Hepatocyte (in vitro differentiated cells): Measurements from ENCODE around the gene SLC26A8. TPM values are rescaled to one million over a fixed set of nuclear protein-coding genes. Genes with fewer than 3 reads are reported as not detected.
"Not testable (repeated sequence)": the region's sequence is repeated elsewhere in the genome, so short reads cannot be mapped to it uniquely, and the experiment has no call there.

Experiments used
- DNase-seq: peaks from one replicate; pipeline ENCODE4 v3.0.0-alpha.2; 2016; ENCODE audit warnings: low spot score
- H2AFZ ChIP-seq: fragments of 200-600 bp; sonication (generic); 2 replicates; pipeline ENCODE4 v1.6.0; 2016; ENCODE audit warnings: antibody characterized with exemption, mild to moderate bottlenecking
- H3K27ac ChIP-seq: fragments of 200-600 bp; sonication (generic); 2 replicates; pipeline ENCODE4 v1.5.1; 2016; ENCODE audit warnings: mild to moderate bottlenecking
- H3K27me3 ChIP-seq: fragments of 200-600 bp; sonication (generic); 2 replicates; pipeline ENCODE4 v1.6.1; 2016
- H3K36me3 ChIP-seq: fragments of 200-600 bp; sonication (generic); replicated peaks from 2 replicates; pipeline ENCODE4 v1.5.1; 2016; ENCODE audit warnings: low read depth; ENCODE audit not compliant: insufficient read depth
- H3K4me1 ChIP-seq: fragments of 200-600 bp; sonication (generic); 2 replicates; pipeline ENCODE4 v1.5.1; 2016; ENCODE audit warnings: mild to moderate bottlenecking, moderate library complexity; ENCODE audit not compliant: insufficient read depth
- H3K4me2 ChIP-seq: fragments of 200-600 bp; sonication (generic); 2 replicates; pipeline ENCODE4 v1.6.0; 2016
- H3K4me3 ChIP-seq: fragments of 200-600 bp; sonication (generic); 2 replicates; pipeline ENCODE4 v1.5.1; 2016; ENCODE audit warnings: mild to moderate bottlenecking
- H3K79me2 ChIP-seq: fragments of 200-600 bp; sonication (generic); 2 replicates; pipeline ENCODE4 v1.6.0; 2017; ENCODE audit warnings: mild to moderate bottlenecking
- H3K9me2 ChIP-seq: fragments of 200-600 bp; sonication (generic); replicated peaks from 2 replicates; pipeline ENCODE4 v1.6.0; 2017; ENCODE audit warnings: mild to moderate bottlenecking; ENCODE audit not compliant: insufficient read depth
- H3K9me3 ChIP-seq: fragments of 200-600 bp; sonication (generic); 2 replicates; pipeline ENCODE4 v1.5.1; 2016; ENCODE audit warnings: low read depth, mild to moderate bottlenecking
- H4K20me1 ChIP-seq: fragments of 200-600 bp; sonication (generic); 2 replicates; pipeline ENCODE4 v1.6.0; 2016; ENCODE audit warnings: mild to moderate bottlenecking; ENCODE audit not compliant: insufficient read depth, poor library complexity, severe bottlenecking
- CTCF ChIP-seq: fragments of 200-600 bp; sonication (generic); IDR thresholded peaks from 2 replicates; pipeline ENCODE4 v1.5.1; 2016; ENCODE audit warnings: antibody characterized with exemption, mild to moderate bottlenecking; ENCODE audit not compliant: poor library complexity
- EZH2 ChIP-seq: fragments of 200-600 bp; sonication (generic); IDR thresholded peaks from 2 replicates; pipeline ENCODE4 v1.6.1; 2016; ENCODE audit warnings: antibody characterized with exemption, mild to moderate bottlenecking, borderline replicate concordance
- EZH2phosphoT487 ChIP-seq: fragments of 200-600 bp; sonication (generic); IDR thresholded peaks from one replicate; pipeline ENCODE4 v1.6.1; 2018; ENCODE audit warnings: antibody characterized with exemption, mild to moderate bottlenecking, low read depth, moderate library complexity; ENCODE audit not compliant: unreplicated experiment, severe bottlenecking
- whole genome bisulfite sequencing: methylation state at CpG from one replicate; pipeline ENCODE4 v1.1.6; 2016; ENCODE audit warnings: low lambda C conversion rate; ENCODE audit errors: missing lambda C conversion rate; 5-methylcytosine and 5-hydroxymethylcytosine counted together
- polyA plus RNA-seq: library from polyadenylated mRNA; unstranded; fragments of >200 nt; fragmentation: Nextera tagmentation; extraction: Ambion mirVana; gene quantifications from 2 replicates; pipeline ENCODE4 v1.2.1, GENCODE V29; 2016
- total RNA-seq: library from RNA; depleted of rRNA; stranded (reverse); fragments of >200 nt; gene quantifications from 2 replicates; pipeline ENCODE4 v1.2.3, GENCODE V29; 2014

The SLC26A8 gene
- total and polyA plus RNA-seq, 2 experiments from 2014 or later, result not detected

DNA sequence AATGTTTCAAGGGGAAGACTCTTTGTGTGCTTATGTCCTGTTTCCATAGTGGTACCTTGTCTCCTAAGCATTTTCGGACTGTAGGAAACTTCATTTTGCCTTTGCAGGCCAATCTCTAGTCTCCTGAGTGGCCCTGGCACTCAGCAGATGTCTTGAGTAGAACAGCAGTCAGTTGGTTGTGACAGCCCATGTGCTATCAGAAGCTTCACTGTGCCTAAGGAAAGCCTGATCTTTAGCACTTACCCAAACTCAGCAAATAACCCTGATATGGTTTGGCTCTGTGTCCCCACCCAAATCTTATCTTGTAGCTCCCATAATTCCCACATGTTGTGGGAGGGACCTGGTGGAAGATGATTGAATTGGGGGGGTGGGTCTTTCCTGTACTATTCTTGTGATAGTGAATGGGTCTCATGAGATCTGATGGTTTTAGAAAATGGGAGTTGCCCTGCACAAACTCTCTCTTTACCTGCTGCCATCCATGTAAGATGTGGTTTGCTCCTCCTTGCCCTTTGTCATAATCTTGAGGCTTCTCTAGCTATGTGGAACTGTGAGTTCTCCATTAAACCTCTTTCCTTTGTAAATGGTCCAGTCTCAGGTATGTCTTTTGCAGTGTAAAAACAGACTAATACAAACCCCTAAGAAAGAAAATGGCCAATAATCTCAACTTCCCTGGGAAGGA is 87.6 kb downstream of the SLC26A8 start:
- no peak overlapping the region for H3K4me3 ChIP-seq
- no peaks in the 10 kb centered on the region for H3K9me3 ChIP-seq
- DNase-seq, result no peak
- H3K9me2 ChIP-seq, result no peaks in the 10 kb centered on the region
- H4K20me1 ChIP-seq, result no peaks in the 10 kb centered on the region
- no peaks in the 10 kb centered on the region for H3K79me2 ChIP-seq
- H3K4me1 ChIP-seq, result no peaks in the 10 kb centered on the region
- no peaks in the 10 kb centered on the region for H3K27me3 ChIP-seq
- no peak overlapping the region for H2AFZ ChIP-seq
- 92% methylated on average over 1 of the region's 1 CpG for WGBS
- H3K27ac ChIP-seq, result no peak overlapping the region
- TF ChIP-seq EZH2phosphoT487 (no peak), EZH2 (no peak), CTCF (no peak)
- H3K36me3 ChIP-seq, result no peaks in the 10 kb centered on the region
- H3K4me2 ChIP-seq, result no peak overlapping the region

- Histone ChIP-seq H3K27ac (no peak overlapping the region), H4K20me1 (no peaks in the 10 kb centered on the region), H2AFZ (no peak overlapping the region), H3K9me2 (no peaks in the 10 kb centered on the region), H3K36me3 (no peaks in the 10 kb centered on the region), H3K4me1 (no peaks in the 10 kb centered on the region), H3K27me3 (no peaks in the 10 kb centered on the region), H3K9me3 (no peaks in the 10 kb centered on the region), H3K4me3 (no peak overlapping the region), H3K4me2 (no peak overlapping the region), H3K79me2 (no peaks in the 10 kb centered on the region)
- WGBS, result 75% methylated on average over 5 of the region's 5 CpGs
- no peak for TF ChIP-seq EZH2
- TF ChIP-seq EZH2phosphoT487, result no peak
- TF ChIP-seq CTCF, result no peak
- no peak for DNase-seq
Measured at GRCh38 chr6:35935469-35935868, 89.0 kb downstream of the SLC26A8 start.

DNA sequence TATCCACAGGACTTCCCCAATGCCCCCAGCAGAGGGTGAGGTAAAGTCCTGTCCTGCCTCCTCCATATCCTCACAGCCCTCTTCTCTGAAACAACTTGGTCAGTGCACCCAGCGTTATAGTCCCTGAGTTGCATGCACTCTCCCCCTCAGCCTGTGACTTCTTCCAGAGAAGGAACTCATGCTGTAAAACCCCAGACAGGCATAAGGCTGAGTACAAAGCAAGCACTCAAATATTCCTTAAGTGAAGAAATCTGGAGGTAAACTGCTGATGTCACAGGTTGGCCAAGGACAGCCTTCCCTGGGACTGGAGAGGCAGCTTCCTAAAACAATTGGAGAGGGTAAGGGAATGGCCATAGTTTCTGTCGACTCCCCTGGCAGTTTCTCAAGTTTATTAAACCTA is 90.6 kb downstream of the SLC26A8 start:
- Histone ChIP-seq H3K36me3 (no peaks in the 10 kb centered on the region), H3K4me2 (no peak overlapping the region), H3K4me3 (no peak overlapping the region), H3K27me3 (no peaks in the 10 kb centered on the region), H2AFZ (no peak overlapping the region), H3K79me2 (no peaks in the 10 kb centered on the region), H3K9me2 (no peaks in the 10 kb centered on the region), H3K4me1 (no peaks in the 10 kb centered on the region), H3K27ac (no peak overlapping the region), H3K9me3 (no peaks in the 10 kb centered on the region), H4K20me1 (no peaks in the 10 kb centered on the region)
- no peak for TF ChIP-seq EZH2
- no peak for TF ChIP-seq EZH2phosphoT487
- TF ChIP-seq CTCF, result no peak
- WGBS, result 72% methylated on average over 2 of the region's 2 CpGs
- no peak for DNase-seq

DNA sequence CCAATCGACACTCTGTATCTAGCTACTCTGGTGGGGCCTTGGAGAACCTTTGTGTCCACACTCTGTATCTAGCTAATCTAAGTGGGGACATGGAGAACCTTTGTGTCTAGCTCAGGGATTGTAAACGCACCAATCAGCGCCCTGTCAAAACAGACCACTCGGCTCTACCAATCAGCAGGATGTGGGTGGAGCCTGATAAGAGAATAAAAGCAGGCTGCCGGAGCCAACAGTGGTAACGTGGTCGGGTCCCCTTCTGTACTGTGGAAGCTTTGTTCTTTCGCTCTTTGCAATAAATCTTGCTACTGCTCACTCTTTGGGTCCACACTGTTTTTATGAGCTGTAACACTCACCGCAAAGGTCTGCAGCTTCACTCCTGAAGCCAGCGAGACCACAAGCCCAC is 92.6 kb downstream of the SLC26A8 start:
- H4K20me1 ChIP-seq, H2AFZ ChIP-seq, DNase-seq, H3K27ac ChIP-seq, H3K4me2 ChIP-seq, H3K36me3 ChIP-seq, H3K4me1 ChIP-seq, H3K79me2 ChIP-seq, H3K9me2 ChIP-seq, H3K4me3 ChIP-seq, H3K27me3 ChIP-seq, H3K9me3 ChIP-seq: not testable (repeated sequence)
- WGBS, result 83% methylated on average over 10 of the region's 10 CpGs
